GM18861 (cell line): ENCODE data around the gene IFI6.
"Not testable (repeated sequence)": the region's sequence is repeated elsewhere in the genome, so short reads cannot be mapped to it uniquely, and the experiment has no call there.

Experiments
- ATAC-seq: cut with Tn5 transposase; IDR thresholded peaks from one replicate; pipeline ENCODE4 v1.9.1; 2021; ENCODE audit not compliant: unreplicated experiment

Gene IFI6

GRCh38 chr1:27632387-27633297 is 39.4 kb downstream of the IFI6 start:
- ATAC-seq = peak; percentile 41

DNA sequence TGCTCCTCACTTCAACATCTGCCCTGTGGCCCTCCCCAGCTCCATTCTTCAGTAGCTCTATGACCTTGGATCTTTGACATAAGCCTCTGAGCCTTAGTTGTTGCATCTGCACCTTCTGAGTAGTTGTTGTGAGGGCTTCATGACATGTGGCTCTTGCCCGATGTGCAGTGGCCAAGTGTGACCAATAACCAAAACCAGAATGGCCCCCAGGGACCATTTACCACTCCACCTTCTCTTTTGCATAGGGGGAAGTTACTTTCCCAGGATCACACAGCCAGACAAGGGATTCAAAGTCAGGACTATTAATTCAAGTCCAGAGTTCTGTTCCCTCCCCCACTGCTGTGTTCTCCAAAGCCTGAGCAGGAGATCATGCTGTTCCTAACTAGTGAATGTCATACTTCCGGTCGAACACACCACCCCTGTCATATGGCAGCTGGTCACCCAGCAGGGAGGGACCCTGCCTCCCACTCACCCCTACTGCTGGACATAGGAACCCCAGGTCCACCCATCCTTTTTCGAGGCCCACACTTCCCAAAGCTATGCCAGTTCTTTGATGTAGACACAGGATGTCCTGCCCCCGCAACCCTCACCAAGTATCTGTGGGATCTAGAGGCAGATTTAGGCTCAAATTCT is 41.0 kb downstream of the IFI6 start:
- ATAC-seq = peak; percentile 27

DNA sequence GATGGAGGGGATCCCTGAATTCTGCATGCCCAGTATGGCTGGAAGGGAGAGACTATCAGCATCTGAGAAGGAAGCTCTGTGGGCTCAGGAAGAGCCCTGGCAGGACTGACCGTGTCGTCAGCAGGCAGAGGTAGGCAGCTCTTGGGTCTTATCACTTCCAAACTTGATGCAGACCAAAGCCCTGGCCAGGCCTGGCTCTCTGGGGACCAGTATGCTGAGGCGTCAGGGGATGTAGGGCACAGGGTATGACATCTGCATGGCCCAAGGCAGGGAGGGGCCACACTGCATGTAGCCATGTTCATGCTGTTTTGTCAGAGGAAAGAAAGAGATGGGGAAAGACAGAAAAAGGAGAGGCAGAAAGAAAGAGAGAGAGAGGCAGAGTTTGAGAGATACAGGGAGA is 43.3 kb downstream of the IFI6 start:
- no peak for ATAC-seq

DNA sequence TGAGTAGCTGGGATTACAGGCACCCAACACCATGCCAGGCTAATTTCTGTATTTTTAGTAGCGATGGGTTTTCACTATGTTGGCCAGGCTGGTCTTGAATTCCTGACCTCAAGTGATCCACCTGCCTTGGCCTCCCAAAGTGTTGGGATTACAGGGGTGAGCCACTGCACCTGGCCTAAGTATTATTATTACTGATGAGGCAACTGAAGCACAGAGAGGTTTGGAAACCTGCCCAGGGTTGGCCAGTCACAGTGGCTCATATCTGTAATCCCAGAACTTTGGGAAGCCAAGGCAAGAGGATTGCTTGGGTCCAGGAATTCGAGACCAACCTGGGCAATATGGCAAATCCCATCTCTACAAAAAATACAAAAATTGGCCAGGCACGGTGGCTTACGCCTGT is 44.3 kb downstream of the IFI6 start:
- not testable (repeated sequence) for ATAC-seq

DNA sequence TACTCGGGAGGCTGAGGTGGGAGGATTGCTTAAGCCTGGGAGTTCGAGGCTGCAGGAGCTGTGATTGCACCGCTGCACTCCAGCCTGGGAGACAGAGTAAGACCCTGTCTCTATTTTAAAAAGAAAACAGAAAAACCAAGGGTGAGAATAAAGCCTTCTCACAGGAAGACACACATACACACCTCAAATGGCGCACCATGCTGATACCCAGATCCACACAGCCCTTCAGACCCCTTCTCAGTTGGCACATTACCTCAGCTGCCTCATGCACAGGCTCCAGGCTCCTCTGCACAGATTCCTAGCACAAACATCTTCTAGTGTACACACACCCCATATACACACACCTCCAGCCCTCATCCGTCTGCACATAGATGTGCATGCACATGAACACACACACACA is 44.9 kb downstream of the IFI6 start:
- ATAC-seq = no peak

DNA sequence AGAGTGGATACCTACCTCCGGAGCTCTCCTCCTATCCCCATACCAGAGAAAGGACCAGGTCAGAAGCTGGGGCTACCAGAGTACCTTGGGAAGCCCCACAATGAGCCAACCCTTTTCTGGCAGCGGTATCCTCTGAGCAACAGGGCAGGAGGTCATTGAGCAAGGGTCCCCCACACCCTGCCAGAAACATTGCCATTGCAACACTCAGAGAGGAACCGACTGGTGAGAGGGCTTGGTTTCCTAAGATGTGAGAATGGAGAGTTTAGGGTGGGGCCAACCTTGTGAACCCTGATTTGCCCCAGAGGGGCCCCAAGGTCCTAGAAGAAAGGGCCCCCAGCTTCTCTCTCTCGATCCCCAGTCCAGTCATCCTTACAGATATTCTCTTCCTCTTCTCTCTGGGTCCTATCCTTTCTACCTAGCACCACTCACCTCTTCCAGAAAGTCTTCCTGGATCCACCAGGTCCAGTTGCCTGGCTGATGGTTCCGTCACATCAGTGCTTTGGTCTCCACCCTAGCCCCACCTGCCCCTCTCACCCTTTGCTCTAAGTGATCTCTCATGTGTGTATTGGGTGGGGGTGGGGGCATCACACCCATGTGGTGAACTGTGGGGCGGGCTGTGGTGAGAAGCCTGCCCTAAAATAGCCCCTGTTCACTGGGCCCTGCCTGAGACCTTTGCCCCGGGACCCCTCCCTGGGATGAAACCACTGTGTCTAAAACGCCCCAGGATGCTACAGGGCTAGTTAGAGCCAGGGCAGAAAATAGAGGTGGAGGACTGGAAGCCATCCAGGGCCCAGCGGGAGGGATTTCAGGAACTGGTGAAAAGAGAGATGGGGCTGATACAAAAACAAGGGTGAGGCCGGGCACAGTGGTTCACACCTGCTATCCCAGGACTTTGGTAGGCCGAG is 45.7 kb downstream of the IFI6 start:
- no peak for ATAC-seq

GRCh38 chr1:27624467-27625178 is 47.4 kb downstream of the IFI6 start:
- ATAC-seq = no peak

DNA sequence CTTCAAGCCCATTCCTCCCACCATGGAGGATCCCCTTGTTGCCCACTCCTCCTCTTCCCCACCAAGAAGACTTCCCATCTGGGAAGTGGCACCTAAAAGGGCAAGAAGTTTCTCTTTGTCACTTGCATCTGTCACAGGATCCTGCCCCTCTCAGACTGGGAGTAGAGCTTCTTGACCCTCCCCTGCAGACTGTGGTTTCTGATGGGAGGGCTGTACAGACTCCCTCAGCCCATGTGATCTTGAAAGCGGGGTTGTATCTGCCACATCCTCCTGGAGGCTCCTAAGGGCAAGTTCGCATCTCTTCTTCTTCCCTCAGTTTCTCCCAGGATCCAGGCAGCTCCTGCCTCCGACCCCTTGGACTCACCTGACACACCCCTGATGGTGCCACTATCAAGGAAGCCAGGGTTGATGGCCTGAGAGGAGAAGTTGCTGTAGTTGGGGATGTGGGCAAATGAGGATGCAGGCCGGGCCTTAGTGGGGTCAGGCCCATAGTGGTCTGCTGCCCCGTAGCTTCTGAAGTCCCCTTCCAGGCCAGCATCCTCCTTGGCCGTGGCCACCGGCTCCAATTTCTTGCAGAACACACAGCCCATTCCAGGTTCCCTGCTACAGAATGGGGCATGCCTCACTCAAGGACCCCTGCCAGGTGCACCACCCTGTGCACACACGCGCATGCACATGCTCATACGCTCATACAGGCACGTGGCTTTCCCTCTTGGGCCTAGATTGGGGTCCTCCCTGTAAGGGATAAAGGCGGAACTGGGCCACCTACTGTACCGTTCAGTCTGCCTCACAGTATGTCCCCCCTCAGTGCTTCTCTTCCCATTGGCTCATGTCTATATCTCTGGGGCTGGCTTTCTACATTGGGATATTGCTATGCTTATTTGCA is 48.4 kb downstream of the IFI6 start:
- ATAC-seq = no peak

DNA sequence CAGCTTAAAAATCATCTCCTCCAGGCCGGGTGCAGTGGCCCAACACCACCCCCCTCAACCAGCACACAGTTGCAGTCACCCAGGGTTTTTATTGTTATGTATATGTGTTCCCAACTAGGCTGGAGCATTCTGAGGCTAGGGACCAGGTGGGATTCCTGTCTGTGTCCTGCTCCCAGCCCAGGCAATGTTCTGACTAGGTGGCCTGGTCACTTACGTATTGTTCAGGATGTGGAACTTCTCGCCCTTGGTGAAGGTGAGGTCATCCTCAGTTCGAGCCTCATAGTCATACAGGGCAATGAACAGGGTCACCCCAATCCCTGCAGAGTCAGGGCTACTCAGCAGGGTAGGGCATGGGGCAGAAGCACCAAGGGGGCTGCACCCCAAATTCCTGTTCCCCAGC is 49.2 kb downstream of the IFI6 start:
- no peak for ATAC-seq

DNA sequence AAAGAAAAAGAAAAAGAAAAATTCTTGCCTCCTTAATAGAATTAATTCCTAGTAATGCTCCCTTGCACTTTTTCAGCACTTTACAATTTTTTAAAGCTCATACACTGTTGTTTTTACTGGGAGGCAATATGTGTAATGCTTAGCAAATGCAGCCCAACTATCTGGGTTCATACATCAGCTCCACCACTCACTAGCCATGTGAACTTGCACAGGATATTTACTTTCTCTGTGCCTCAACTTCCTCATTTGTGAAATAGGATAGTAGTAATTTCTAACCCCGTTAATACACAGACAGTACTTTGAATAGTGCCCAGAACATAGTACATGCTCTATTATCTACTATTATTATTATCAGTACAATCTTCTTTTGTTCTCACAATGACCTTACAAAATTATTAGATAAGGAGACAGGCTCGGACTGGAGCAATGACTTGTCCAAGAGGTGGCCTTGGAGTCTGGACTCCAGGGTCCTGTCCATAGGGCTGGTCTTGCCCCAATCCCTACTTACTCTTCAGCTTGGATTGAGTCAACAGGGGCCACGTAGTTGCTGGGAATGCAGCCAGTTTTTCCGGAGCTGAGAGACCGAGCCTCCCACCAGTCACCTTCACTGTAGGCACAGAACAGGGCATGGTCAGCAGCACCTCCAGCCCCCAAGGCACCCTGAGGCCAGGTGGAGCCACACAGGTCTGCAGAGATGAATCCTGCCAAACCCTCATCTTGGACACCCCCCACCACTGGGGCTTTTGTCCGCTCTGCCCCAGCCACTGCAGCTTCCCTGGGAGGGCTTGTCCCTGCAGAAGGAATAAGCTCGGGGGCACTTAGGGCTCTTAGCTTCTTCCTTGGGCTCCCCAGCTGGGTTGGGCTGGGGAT is 50.7 kb downstream of the IFI6 start:
- ATAC-seq = no peak

- ATAC-seq = not testable (repeated sequence)
Measured at GRCh38 chr1:27619782-27620438, 52.1 kb downstream of the IFI6 start.

GRCh38 chr1:27618341-27619082 is 53.5 kb downstream of the IFI6 start:
- ATAC-seq = no peak

GRCh38 chr1:27617420-27617819 is 54.6 kb downstream of the IFI6 start:
- no peak for ATAC-seq

GRCh38 chr1:27616441-27616840 is 55.6 kb downstream of the IFI6 start:
- ATAC-seq = no peak
